ENCODE results near the gene PHF8. TPM values are rescaled to one million over a fixed set of nuclear protein-coding genes. Genes with fewer than 3 reads are reported as not detected.

Gene PHF8
- total RNA-seq, 1 experiment from 2014 or later: 31.0 TPM

DNA sequence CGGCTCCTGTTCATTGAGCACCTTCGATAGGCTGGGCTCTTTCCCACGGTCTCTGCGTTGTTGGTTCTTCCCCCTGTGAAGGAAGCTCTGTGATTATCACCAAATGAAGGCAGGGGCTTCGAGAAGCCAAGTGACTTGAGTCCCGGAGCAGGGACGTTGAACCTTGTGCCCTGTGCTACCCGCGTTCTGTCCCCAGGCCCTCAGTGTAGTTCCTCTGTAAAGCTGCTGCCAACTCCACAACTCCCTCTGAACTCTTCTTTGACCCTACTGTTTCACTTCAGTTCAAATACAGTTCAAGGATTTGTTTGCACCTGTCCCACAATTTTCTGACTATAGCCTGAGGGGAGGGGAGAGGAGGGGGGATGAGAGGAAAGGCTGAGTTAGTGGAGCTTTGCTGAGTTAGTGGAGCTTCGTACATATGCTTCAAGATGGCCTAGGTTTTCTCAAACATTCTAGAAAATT lies 635 bp upstream of the PHF8 start:
- no peak for DNase-seq (ENCODE audit: low spot score)

DNA sequence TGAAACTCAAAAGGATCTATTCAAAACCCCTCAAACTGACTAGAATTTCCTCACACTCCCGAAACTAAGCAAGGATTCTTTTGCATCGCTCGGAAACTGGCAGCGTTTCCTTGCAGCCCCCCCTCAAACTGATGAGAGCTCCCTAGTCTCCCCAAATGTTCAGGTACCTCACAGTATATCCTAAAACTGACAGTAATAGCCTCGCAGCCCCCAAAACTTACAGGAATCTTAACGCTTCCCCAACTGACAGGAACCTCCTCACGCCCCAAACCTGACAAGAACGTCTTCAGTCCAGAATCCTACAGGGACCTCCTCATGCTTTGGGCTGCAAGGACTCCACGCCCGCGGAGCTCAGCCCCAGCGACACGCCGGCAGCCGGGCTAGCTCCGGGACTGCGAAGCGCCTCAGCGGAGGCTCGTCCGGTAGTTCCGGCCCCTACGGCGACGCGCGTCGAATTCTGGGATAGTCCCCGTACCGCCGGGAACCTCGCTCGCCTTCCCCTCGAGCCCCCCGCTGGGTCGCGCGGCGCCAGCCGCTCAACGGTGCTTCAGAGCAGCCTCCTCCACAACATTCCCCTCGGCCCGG lies 640 bp downstream of the PHF8 start:
- TF ChIP-seq EZH2 (IDR thresholded peaks at IDR 0.05; ENCODE audit: borderline replicate concordance, low read depth, low read length, poor library complexity, severe bottlenecking): no peak
- TF ChIP-seq, protein P1, sequence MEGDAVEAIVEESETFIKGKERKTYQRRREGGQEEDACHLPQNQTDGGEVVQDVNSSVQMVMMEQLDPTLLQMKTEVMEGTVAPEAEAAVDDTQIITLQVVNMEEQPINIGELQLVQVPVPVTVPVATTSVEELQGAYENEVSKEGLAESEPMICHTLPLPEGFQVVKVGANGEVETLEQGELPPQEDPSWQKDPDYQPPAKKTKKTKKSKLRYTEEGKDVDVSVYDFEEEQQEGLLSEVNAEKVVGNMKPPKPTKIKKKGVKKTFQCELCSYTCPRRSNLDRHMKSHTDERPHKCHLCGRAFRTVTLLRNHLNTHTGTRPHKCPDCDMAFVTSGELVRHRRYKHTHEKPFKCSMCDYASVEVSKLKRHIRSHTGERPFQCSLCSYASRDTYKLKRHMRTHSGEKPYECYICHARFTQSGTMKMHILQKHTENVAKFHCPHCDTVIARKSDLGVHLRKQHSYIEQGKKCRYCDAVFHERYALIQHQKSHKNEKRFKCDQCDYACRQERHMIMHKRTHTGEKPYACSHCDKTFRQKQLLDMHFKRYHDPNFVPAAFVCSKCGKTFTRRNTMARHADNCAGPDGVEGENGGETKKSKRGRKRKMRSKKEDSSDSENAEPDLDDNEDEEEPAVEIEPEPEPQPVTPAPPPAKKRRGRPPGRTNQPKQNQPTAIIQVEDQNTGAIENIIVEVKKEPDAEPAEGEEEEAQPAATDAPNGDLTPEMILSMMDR (conservative IDR thresholded peaks at IDR 0.05; ENCODE audit: low read depth, low read length): no peak
- intact Hi-C loops (cut with micrococcal nuclease; ENCODE audit: unreplicated experiment): loop anchor here (5.0 kb wide), 1 partner anchor 399 kb away; the partner anchor contains the start of gene TSR2
- Histone ChIP-seq H3K27ac (ENCODE audit: low read depth, low read length, poor library complexity, severe bottlenecking) (peak overlapping the region; percentile 92), H3K36me3 (ENCODE audit: insufficient read depth, low read length, poor library complexity, severe bottlenecking) (peaks cover 11% of the 10 kb centered on the region), H3K4me1 (ENCODE audit: insufficient read depth, low read length, poor library complexity, severe bottlenecking) (no peaks in the 10 kb centered on the region), H3K4me3 (ENCODE audit: low read depth, low read length, poor library complexity, severe bottlenecking) (peak overlapping the region; percentile 60), H3K9me3 (ENCODE audit: low read depth, low read length, poor library complexity, severe bottlenecking) (no peaks in the 10 kb centered on the region), H3K27me3 (replicated peaks; ENCODE audit: insufficient read depth, low read depth, low read length, poor library complexity) (no peaks in the 10 kb centered on the region)
- DNase-seq (ENCODE audit: low spot score): no peak
- ChIA-PET CTCF (interaction anchor here (0.6 kb wide), 1 partner anchor 848 kb away, joined by 4 read pairs; no protein-coding TSS in a partner anchor), POLR2A (ENCODE audit: low non-redundant PET) (interaction anchor here (0.7 kb wide), 1 partner anchor 438 kb away, joined by 3 read pairs; no protein-coding TSS in a partner anchor)
- no TSS peak for BruUV-seq (replicated peaks)

More for the DNA sequence above, 635 bp upstream of the PHF8 start:
- TSS peak; percentile 90 for BruUV-seq (replicated peaks)
- CTCF ChIA-PET: no interaction called here
- POLR2A ChIA-PET (ENCODE audit: low non-redundant PET): no interaction called here
- H3K4me3 ChIP-seq (ENCODE audit: low read depth, low read length, poor library complexity, severe bottlenecking): peak overlapping the region; percentile 60
- H3K27ac ChIP-seq (ENCODE audit: low read depth, low read length, poor library complexity, severe bottlenecking): peak overlapping the region; percentile 92
- intact Hi-C loops (cut with micrococcal nuclease; ENCODE audit: unreplicated experiment): loop anchor here (5.0 kb wide), 1 partner anchor 397 kb away; the partner anchor contains the start of gene TSR2
- no peaks in the 10 kb centered on the region for H3K9me3 ChIP-seq (ENCODE audit: low read depth, low read length, poor library complexity, severe bottlenecking)
- no peak for TF ChIP-seq EZH2 (IDR thresholded peaks at IDR 0.05; ENCODE audit: borderline replicate concordance, low read depth, low read length, poor library complexity, severe bottlenecking)
- TF ChIP-seq, protein P1 (conservative IDR thresholded peaks at IDR 0.05; ENCODE audit: low read depth, low read length): no peak
- H3K27me3 ChIP-seq (replicated peaks; ENCODE audit: insufficient read depth, low read depth, low read length, poor library complexity): no peaks in the 10 kb centered on the region
- peaks cover 3% of the 10 kb centered on the region for H3K36me3 ChIP-seq (ENCODE audit: insufficient read depth, low read length, poor library complexity, severe bottlenecking)
- no peaks in the 10 kb centered on the region for H3K4me1 ChIP-seq (ENCODE audit: insufficient read depth, low read length, poor library complexity, severe bottlenecking)

DNA sequence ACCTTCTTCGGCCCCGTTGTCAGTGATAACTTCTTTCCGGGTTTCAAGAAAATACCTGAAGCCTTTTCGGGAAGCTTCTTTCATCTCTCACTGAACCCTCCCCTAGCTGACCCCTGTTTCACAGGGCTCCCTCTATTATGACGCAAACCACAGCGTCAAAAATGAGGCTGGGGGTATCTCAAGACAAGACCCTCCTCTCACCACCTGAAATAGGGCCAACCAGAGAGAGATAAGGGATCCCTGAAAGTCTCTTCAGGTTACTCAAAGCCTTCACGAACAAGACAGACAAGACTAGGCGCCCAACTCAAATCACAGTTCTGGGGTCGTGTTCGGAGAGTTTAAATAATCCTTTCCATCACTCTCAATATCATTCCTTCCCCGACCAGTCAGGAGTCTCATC lies 1.2 kb downstream of the PHF8 start:
- Histone ChIP-seq H3K4me3 (ENCODE audit: low read depth, low read length, poor library complexity, severe bottlenecking) (peak overlapping the region; percentile 60), H3K27me3 (replicated peaks; ENCODE audit: insufficient read depth, low read depth, low read length, poor library complexity) (no peaks in the 10 kb centered on the region), H3K27ac (ENCODE audit: low read depth, low read length, poor library complexity, severe bottlenecking) (peak overlapping the region; percentile 92), H3K4me1 (ENCODE audit: insufficient read depth, low read length, poor library complexity, severe bottlenecking) (no peaks in the 10 kb centered on the region), H3K9me3 (ENCODE audit: low read depth, low read length, poor library complexity, severe bottlenecking) (no peaks in the 10 kb centered on the region), H3K36me3 (ENCODE audit: insufficient read depth, low read length, poor library complexity, severe bottlenecking) (peaks cover 11% of the 10 kb centered on the region)
- ChIA-PET POLR2A (ENCODE audit: low non-redundant PET) (interaction anchor here (0.7 kb wide), 1 partner anchor 397 kb away, joined by 3 read pairs; no protein-coding TSS in a partner anchor), CTCF (interaction anchor here (0.6 kb wide), 1 partner anchor 849 kb away, joined by 4 read pairs; no protein-coding TSS in a partner anchor)
- no peak for DNase-seq (ENCODE audit: low spot score)
- no peak for TF ChIP-seq EZH2 (IDR thresholded peaks at IDR 0.05; ENCODE audit: borderline replicate concordance, low read depth, low read length, poor library complexity, severe bottlenecking)
- TF ChIP-seq, protein P1 (conservative IDR thresholded peaks at IDR 0.05; ENCODE audit: low read depth, low read length): no peak
- intact Hi-C loops (cut with micrococcal nuclease; ENCODE audit: unreplicated experiment): loop anchor here (5.0 kb wide), 1 partner anchor 399 kb away; the partner anchor contains the start of gene TSR2
- TSS peak; percentile 54 for BruUV-seq (replicated peaks)

Measured in A673 (cell line).